ENCODE results near the gene KDM6B.

- TF ChIP-seq CTCF (IDR thresholded peaks at IDR 0.05) (no peak), POLR2AphosphoS5 (IDR thresholded peaks at IDR 0.05; ENCODE audit: low read depth, low read length) (no peak), TCF7L2 (IDR thresholded peaks at IDR 0.05; ENCODE audit: low read depth, low read length) (no peak)
Observed at GRCh38 chr17:7882068-7882467, 48.1 kb downstream of the KDM6B start.

All from Panc1 (cell line).